ENCODE measurements around the gene TNRC6B.
"Not testable (repeated sequence)": the region's sequence is repeated elsewhere in the genome, so short reads cannot be mapped to it uniquely, and the experiment has no call there.

TNRC6B gene

DNA sequence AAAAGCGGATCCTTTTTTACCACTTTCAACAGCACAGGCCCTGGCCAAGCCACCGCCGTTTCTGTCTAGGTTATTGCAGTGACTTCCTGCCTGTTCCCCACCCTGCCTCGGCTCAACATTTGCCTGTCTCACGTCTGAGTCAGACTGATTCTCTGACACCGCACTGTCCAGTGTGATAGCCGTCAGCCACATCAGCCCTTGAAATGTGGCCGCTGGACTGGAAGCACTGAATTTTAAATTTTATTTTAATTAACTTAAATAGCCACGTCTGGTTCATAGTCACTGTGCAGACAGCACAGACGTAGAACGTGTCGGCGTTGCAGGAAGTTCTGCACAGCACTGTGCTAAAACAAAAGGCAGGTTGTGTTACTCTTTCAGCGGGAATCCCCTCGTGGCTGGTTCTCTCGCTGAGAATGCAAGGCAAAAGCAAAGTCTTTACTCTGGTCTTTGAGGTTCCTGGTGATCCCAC, 112.3 kb downstream of the TNRC6B start:
- no peak for DNase-seq (ENCODE audit: low spot score)

DNA sequence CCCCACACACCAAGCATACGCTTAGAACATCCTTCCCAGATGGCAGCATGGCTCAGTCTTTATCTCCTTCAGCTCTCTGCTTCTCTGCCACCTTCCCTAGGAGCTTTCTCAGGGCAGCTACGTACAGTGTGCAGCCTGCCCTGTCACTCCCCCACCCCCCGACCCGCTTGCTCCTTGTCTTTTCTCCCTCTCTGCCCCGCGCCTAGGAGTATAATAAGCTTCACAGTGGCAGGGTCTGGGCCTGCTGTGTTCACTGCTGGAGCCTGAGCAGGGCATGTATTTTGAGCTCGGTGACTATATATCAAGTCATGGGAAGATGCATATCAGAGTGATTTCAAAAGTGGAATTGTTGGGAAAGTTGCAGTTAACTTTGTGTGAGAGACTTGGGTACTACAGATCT, 112.8 kb downstream of the TNRC6B start:
- no peak for DNase-seq (ENCODE audit: low spot score)

DNA sequence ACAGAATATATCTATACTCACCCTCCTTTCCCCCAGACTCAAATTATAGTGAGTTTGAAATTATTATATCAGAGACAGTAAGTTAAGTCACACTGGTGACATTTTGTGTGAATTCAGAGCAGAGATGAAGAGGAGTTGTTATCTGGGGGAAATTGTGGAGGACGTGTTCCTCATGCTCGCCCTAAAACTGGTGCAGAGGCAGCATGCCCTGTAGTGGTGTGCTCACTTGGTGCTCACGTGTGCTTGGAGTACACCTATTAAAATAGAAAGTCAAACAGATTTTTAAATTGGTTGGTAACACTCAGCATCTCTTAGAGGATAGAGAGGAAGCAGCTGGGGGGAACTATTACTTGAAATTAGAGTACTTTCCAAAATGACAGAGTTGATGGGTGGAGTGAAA, 117.0 kb downstream of the TNRC6B start:
- DNase-seq (ENCODE audit: low spot score): no peak

DNA sequence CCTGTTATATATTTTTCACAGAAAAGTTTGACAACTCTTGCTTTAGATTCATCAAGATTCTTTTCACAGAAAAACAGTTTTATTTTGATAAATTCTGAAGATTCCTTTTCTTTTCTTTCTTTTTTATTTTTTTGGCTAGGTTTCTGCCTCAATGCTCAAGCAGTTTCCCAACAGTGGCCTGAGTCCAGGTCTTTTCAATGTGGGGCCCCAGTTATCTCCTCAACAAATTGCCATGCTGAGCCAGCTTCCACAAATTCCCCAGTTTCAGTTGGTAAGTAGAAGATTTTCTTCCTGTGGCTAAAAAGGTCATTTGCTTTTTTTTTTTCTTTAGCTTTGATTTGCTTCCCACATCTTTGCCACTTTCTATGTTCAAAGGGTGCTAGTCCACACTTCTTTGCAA, 122.6 kb downstream of the TNRC6B start:
- DNase-seq (ENCODE audit: low spot score): no peak

DNA sequence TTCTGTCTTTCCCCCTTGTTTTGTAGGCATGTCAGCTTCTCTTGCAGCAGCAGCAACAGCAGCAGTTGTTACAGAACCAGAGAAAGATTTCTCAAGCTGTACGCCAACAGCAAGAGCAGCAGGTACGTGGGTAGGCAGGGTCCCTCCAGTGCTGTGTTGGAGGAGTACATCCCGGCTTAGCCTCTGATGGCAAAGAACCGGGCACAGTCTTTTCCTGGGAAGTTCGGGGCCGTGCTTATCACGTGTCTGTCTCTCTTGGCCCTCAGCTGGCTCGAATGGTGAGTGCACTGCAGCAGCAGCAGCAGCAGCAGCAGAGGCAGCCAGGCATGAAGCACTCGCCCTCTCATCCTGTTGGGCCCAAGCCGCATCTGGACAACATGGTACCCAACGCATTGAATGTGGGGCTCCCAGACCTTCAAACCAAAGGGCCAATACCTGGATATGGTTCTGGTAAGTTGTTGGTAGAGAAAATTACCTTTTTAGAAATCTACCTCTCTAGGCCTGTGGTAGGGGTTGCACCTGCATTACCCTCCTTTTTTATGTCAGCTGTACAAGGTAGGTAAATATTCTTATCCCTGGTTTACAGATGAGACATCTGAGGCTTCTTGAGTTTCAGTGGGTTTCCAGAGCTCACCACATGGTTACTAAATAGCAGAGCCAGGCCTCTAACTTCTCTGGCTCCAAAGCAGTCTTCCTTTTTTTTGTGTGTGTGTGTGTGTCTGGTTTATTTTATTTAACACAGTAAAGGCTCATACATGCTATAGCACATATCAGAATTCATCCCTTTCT, 123.4 kb downstream of the TNRC6B start:
- DNase-seq (ENCODE audit: low spot score): no peak

DNA sequence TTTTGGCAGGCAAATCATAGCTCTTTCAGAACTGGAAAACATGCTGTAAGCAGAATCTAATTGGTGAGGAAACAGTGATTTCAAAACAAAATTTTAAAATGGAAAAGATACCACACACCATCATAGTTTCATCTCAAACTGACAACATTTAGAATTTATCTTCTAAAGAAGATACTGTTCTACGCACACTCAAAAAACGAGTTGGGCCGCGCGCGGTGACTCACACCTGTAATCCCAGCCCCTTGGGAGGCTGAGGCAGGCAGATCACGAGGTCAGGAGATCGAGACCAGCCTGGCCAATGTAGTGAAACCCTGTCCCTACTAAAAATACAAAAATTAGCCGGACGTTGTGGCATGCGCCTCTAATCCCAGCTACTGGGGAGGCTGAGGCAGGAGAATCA, 124.4 kb downstream of the TNRC6B start:
- DNase-seq (ENCODE audit: low spot score): no peak

DNA sequence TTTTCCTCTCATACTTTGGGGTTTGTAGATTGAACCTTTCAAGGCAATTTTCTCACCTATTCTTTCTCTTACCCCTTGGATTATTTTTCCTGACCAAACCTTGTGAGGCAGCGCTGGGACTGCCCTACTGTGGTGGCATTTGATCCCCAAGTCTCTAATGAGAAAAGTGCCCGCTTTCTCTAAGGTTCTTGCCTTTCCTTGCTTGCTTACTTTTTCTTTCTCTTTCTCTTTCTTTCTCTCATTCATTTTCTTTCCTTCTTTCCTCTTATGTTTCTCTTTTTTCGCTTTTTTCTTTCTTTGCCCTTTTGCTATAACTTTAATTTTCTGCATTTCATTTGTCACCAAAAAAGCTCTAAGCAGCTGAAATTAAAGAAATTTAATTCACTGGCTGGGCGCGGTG, 127.9 kb downstream of the TNRC6B start:
- no peak for DNase-seq (ENCODE audit: low spot score)

DNA sequence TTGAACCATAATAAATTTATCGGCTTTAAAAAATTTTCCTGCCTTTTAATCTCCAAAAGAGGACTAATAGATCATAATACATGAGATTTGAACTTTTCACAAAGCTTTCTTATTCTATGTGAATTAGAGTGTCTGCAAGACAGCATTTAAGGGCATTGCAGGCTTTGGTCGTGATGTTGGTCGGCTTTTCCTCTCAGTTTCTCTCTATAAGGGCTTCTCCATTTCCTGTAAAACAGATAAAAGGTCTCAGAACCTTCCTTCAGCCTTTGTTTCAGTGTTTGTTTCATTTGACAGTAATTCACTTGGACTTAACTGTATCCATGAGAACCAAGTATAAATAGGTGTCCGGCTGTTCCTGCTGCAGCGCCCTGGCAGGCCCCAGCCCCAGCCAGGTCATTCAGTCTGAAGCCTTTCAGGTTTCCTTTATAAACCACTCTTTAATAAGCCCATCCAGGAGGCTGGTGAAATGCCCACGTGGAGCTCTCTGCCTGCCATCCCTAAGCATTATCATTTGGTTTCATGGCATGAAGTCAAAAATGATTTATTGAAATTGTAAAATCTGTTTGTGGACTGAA, 131.4 kb downstream of the TNRC6B start:
- no peak for DNase-seq (ENCODE audit: low spot score)

DNA sequence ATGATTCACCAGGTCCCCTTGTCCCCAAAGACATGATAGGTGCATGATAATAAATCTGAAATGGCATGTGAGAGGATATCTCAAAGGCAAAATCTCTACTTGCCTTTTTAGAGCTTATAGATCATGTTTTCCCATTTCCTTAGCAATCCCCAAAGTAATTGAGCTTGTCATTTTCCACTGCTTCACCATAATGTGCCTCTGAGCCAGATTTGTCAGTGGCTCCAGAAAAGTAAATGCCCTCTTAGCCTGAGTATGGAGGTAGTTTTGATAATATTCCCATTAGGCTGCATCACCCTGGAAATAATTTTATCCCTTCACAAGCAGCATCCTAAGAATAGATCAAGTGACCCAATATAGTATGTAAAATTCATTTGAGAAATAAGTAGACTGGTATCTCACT, 131.9 kb downstream of the TNRC6B start:
- DNase-seq (ENCODE audit: low spot score): no peak

DNA sequence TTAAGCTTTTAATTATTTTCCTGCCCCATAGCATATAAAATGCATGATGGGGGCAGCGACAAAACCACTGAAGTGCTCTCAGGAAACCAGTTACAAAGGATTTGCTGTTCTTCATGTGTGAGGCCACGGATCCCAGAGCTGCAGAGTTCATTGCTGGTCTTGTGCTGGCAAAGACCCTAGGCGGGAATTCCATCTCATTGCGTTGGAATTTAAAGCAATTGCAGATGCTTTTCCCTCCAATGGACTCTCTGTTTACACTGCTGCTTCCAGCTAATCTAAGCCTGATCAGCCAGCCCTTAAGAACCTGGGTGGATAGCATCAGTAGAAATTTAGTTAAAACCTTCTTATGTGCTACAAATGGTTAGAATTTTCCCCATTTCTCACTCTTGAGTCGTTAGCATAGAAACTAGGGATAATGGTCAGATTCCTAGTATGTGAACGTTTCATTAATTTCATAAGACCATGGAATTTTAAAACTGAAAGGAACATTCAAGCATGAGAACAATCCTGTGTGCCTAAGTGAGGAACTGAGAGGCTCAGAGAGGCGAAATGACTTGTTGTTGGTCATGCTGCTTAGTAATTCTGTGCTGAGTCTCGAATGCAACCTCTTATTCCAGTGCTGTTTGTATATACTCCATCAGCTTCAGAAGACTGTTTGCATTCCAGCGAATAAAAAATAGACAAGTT, 132.5 kb downstream of the TNRC6B start:
- DNase-seq (ENCODE audit: low spot score): no peak

DNA sequence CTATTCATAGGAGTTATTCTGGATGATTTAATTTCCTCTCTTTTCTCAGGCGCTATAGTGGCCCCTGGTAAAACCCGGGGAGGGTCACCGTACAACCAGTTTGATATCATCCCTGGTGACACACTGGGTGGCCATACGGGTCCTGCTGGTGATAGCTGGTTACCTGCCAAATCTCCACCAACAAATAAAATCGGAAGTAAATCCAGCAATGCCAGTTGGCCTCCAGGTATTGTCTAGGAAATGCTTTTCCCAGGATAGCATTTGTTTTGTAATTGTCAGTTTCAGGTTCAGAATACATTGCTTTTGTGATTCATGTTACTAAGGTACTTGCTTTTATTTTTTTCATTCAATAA, 133.0 kb downstream of the TNRC6B start:
- no peak for DNase-seq (ENCODE audit: low spot score)

DNA sequence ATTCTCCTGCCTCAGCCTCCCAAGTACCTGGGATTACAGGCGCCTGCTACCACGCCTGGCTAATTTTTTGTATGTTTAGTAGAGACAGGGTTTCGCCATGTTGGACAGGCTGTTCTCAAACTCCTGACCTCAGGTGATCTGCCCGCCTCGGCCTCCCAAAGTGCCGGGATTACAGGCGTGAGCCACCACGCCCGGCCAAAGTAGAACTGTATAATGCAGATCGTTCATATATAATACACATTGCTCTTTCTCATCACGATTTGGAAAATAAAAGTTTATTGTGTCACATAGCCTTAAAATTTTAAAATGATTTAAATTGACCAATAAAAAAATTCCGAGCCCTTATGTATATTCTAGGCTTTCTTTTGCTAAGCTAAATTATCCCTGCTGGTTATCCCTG, 133.9 kb downstream of the TNRC6B start:
- not testable (repeated sequence) for DNase-seq (ENCODE audit: low spot score)

DNA sequence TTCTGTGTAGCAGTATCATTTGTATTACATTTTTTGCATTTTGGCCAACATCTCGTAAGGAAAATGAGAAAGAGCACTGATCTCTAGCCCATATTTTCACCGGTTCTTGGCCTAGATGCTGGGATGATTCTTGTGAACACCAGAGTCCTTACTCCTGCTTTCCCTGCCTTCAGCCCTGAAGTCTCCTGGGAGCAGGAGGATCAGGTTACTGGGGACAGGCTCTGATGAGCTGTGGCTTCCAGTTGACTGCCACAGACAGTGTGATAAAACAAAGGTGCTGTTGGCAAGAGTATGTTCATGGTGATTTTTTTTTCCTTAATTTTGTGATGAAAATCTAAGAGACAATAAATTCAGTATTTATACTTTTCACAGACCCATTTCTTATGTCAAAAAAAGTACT, 134.3 kb downstream of the TNRC6B start:
- DNase-seq (ENCODE audit: low spot score): no peak

DNA sequence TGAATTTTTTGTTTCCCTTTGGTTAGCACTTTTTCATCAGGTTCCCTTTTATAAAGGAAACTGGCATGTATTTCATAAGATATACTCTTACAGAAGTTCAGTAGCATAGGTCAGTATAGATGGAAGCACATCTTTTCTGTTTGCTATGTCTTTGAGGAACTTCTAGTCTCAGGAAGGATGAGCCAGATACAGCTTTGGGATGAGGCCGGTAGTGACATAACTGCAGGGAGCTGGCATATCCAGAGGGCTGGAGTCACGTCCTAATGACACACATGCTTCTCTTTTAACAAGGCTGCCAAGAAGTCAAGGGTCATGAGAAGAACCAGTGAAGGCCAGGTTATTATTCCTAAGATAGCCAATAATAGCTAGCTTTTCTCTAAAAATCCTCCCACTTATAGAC, 135.3 kb downstream of the TNRC6B start:
- DNase-seq (ENCODE audit: low spot score): no peak

DNA sequence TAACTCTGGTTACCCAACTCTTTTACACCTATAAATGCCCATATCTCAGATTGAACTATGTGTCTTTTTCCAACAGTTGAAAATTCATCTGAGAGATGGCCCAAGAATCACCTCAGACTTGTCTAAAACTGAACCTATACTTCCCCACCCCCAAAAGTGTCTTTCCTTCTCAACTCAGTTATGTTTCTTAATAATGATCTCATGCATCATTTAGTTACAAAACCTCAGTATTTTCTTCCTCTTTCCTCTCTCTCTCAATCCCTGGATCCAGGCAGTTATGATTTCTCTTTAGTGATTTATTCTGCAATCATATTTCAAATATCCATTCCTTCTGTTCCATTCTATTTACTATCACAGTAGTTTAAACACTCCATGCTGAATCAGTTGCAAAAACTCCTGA, 136.3 kb downstream of the TNRC6B start:
- no peak for DNase-seq (ENCODE audit: low spot score)

DNA sequence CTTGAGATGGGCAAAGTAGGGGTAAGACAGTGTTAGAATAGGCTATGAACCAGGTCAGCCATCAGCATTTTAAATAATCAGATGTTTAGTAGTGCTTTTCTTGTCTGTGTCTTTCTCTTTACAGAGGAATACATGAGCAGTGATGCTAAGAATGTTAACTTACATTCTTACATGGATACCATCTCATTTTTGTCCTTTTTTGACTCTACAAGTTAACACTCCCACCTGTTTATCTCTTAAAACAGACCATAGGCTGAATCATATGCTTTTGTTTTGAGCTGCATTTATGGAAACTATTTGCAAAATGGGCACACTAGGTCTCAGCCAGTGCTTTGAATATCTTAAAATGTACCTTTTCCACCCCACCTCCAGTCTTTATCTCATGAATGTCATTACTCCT, 143.0 kb downstream of the TNRC6B start:
- no peak for DNase-seq (ENCODE audit: low spot score)

DNA sequence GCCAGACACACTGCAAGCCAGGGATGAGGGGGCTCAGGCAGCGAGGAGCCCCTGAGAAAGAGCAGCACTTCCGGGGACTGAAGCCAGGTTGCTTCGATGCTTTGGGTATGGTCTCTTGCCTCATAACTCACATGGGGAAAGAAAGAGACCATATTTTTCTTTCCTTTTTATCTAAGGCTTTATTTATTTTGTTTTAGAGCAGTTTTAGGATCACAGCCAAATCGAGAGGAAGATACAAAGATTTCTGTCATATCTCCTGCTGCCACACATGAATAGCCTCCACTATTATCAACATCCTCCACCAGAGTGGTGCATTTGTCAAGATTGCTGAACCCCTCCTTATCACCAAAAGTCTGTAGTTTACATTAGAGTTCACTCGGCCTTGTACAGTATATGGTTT, 144.3 kb downstream of the TNRC6B start:
- DNase-seq (ENCODE audit: low spot score): no peak

DNA sequence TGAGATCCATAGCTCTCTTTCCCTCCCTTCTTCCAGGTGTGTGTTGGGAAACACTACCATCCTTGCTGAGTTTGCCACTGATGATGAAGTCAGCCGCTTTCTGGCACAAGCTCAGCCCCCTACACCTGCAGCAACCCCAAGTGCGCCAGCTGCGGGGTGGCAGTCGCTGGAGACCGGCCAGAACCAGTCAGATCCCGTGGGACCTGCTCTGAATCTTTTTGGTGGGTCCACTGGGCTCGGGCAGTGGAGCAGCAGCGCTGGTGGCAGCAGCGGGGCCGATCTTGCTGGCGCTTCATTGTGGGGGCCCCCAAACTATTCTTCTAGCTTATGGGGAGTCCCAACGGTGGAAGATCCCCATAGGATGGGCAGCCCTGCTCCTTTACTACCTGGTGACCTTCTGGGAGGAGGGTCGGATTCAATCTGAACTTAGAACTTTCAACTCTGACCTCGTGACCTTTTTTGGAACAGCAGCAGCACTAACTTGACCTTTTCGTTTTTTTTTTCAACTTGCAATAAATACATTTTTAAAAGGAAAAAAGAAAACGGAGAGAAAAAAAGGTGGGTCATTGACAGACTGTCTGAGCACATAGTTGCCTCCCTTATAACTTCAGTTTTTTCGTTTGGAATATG, 145.2 kb downstream of the TNRC6B start:
- DNase-seq (ENCODE audit: low spot score): no peak

DNA sequence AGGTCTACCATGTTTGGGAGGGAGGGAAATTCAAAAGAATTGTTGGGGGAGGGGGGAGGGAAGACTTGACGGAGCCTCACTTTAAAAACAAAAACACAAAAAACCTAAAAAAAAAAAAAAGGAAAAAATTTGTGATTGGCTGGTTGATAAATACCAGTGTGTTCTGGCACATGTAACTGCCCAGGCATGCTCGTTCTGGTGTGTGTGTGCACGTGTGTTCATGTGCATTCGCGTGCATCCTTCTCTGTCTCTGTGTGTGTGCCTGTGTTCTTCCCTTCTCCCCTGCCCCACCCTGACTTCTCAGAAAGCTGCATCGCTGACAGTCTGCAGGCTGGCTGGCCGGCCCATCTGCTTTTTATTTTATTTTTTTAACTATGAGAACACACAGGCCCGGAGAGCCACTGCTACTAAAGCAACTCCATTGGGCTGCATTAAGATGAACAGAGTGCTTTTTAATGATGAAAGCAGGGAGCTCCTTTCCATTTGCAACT, 146.0 kb downstream of the TNRC6B start:
- DNase-seq (ENCODE audit: low spot score): no peak

DNA sequence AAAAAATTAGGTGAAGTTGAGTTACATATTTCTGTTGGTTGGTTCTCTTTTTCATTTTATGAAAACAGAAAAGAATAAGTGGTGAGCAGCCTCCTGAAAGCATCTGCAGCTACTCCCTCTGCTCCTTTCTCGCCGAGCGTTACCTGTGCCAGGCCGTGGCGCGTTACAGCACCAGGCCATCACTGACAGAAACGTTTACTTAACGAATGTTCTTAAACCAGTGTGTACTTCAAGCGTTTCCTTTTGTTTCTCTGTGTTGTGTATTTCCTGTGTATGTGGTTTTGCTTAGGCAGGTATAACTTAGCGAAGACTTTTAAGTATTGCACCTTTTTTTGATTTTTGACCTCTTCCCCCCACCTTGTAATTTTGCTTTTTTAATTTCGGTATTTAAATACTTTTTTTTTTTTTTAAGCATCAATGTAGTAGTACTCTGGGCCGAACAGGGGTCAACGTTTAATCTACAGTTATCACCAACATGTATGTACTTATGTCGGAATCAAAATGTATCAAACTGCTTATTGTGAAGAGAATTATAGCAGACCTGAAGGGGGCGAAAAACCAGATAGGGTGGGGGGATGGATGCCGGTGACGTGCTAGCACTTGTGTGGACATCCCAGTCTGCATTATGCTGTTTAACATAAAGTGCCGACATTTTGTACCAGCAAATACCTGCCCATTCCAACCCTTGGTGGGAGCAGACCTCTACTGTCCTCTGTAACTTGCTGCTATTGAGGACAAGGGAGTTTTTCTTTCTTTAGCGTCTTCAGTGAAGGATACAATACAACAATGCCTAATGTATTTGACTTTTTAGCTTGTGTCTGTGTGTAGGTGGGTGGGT, 147.0 kb downstream of the TNRC6B start:
- no peak for DNase-seq (ENCODE audit: low spot score)

DNA sequence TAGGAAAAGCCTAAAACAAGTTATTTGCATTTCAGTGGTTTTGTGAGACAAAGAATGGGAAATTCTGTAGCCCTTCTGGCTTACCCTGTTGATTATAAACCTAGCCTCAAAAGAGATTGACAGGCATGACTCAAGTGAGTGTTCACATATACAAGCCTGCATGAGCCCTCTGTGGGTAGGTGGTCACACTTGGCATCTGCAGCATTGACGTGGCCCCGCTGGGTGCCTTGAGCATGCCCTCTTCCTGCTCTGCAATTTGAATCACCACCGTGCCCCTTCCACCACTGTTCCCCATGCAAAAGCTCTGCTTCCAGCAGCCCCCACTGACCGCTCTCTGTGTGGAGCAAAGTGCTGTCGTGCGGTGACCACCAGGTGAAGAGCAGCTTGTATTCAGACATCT, 147.6 kb downstream of the TNRC6B start:
- DNase-seq (ENCODE audit: low spot score): no peak

Measured in kidney tubule cell (primary cell).